Uterus (tissue), 4 donors: ENCODE measurements around the gene NASP. TPM values are rescaled to one million over a fixed set of nuclear protein-coding genes. Genes with fewer than 3 reads are reported as not detected.

ENCODE experiments used
- DNase-seq, 2 donors: peaks; one replicate each; pipeline ENCODE4 v3.0.0-alpha.2; 2019 to 2020
- H3K27ac ChIP-seq, 2 donors: fragments of 200-600 bp; sonication (generic); 1 replicate in 1 of 2; 2 replicates in 1 of 2; pipeline ENCODE4 v1.5.1; 2016 to 2018
- H3K27me3 ChIP-seq, 2 donors: fragments of 200-600 bp; sonication (generic); one replicate each; pipeline ENCODE4 v1.5.1; 2018 to 2019; ENCODE audit warnings: control low read depth in 1 of 2
- H3K36me3 ChIP-seq, 2 donors: fragments of 200-600 bp; sonication (generic); one replicate each; pipeline ENCODE4 v1.5.1; 2019; ENCODE audit warnings: control low read depth in 1 of 2
- H3K4me1 ChIP-seq, 2 donors: fragments of 200-600 bp; sonication (generic); one replicate each; pipeline ENCODE4 v1.5.1; 2018 to 2019; ENCODE audit warnings: control low read depth in 1 of 2
- H3K4me3 ChIP-seq, 2 donors: fragments of 200-600 bp; sonication (generic); 1 replicate in 1 of 2; 2 replicates in 1 of 2; pipeline ENCODE4 v1.5.1; 2018 to 2019; ENCODE audit warnings: mild to moderate bottlenecking in 1 of 2
- H3K9me3 ChIP-seq, 2 donors: fragments of 200-600 bp; sonication (generic); one replicate each; pipeline ENCODE4 v1.5.1; 2019; ENCODE audit warnings: control low read depth in 1 of 2
- POLR2A ChIP-seq, 2 donors: fragments of 450-650 bp; IDR thresholded peaks; one replicate each; pipeline ENCODE4 v1.6.1; 2016; ENCODE audit warnings: antibody characterized with exemption in 2 of 2, mild to moderate bottlenecking in 1 of 2, moderate library complexity in 1 of 2
- intact Hi-C: fragments of 100-400 bp; cut with DNase I; formaldehyde crosslinking; loops from one replicate; pipeline ENCODE4 v1.15.1; 2023; ENCODE audit warnings: low total_unique reads
- total RNA-seq, 4 donors: library from RNA; depleted of rRNA in 3 of 4; stranded (reverse); fragments of >200 nt in 3 of 4; gene quantifications; one replicate each; pipeline versions ENCODE4 v1.1.0 to v1.2.4, GENCODE V29; 2014 to 2023
- TF ChIP-seq, protein P1 (sequence below), 4 experiments: fragments of 200-600 bp in 2 of 4; fragments of 450-650 bp in 2 of 4; sonication (generic) in 2 of 4; IDR thresholded peaks; one replicate each; pipeline ENCODE4 v1.5.1; 2016 to 2019; ENCODE audit warnings: antibody characterized with exemption in 4 of 4, mild to moderate bottlenecking in 2 of 4, moderate library complexity in 1 of 4
- donor health status: DM: yes; HTN: yes; CAD: no.

NASP gene
- total RNA-seq, 4 donors from 2014 or later, result 40.2 to 125 (median 81.0) TPM

DNA sequence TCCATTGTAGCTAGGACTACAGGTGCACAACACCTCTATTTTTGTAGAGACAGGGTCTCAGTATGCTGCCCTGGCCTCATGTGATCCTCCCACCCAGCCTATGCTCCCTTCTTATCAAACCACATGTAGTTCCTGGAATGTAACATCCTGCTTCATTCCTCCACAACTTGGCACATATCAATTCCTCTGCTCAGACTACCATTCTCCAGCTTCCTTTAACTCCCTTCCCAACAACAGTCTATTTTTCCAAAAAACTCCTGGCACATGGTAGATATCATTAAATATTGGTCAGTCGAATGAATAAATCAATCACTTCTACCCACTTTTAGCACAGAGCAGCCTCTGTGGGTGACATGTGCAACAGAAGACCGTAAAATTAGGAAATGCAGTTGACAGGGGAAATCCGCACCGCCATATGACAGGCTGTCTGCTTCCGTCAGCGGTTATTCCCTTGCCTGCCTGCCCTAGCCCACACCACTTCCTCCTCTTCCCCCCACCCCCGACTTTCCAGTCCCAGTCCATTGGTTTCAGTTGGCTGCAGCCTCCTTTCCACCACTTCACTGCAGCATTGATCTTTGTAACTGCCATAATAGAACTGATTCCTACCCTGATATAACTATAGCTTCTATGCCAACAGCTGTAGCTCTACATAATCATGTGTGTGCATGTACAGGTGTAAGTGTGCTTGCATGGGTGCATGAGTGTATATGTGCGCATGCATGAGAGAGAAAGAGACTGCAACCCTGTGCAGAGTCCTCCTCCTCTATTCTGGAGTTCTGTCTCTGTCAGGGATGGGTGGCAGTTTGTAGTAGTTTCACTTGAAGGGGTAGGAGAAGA is 40.0 kb upstream of the NASP start:
- Histone ChIP-seq H3K9me3 (no peaks in the 10 kb centered on the region), H3K27me3 (no peaks in the 10 kb centered on the region), H3K27ac (no peak overlapping the region), H3K4me1 (no peaks in the 10 kb centered on the region), H3K36me3 (no peaks in the 10 kb centered on the region), H3K4me3 (no peak overlapping the region)
- no peak for TF ChIP-seq POLR2A (IDR thresholded peaks at IDR 0.05)
- TF ChIP-seq, protein P1, sequence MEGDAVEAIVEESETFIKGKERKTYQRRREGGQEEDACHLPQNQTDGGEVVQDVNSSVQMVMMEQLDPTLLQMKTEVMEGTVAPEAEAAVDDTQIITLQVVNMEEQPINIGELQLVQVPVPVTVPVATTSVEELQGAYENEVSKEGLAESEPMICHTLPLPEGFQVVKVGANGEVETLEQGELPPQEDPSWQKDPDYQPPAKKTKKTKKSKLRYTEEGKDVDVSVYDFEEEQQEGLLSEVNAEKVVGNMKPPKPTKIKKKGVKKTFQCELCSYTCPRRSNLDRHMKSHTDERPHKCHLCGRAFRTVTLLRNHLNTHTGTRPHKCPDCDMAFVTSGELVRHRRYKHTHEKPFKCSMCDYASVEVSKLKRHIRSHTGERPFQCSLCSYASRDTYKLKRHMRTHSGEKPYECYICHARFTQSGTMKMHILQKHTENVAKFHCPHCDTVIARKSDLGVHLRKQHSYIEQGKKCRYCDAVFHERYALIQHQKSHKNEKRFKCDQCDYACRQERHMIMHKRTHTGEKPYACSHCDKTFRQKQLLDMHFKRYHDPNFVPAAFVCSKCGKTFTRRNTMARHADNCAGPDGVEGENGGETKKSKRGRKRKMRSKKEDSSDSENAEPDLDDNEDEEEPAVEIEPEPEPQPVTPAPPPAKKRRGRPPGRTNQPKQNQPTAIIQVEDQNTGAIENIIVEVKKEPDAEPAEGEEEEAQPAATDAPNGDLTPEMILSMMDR (IDR thresholded peaks at IDR 0.05), result no peak
- intact Hi-C loops, result no loop called here
- no peak for DNase-seq

DNA sequence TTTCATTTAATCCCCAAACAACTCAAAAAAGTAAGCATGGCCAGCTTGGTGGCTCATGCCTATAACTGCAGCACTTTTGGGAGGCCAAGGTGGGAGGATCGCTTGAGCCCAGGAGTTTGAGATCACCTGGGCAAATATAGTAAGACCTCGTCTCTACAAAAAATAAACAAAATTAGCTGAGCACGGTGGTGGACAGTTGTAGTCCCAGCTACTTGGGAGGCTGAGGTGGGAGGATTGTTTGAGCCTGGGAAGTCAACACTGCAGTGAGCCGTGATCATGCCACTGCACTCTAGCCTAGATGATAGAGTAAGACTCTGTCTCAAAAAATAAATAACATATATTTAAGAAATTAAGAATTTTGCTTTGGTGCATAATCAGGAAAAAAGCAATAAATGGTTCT is 39.3 kb upstream of the NASP start:
- intact Hi-C loops, result no loop called here
- no peak for DNase-seq
- TF ChIP-seq, protein P1 (IDR thresholded peaks at IDR 0.05), result no peak
- TF ChIP-seq POLR2A (IDR thresholded peaks at IDR 0.05), result no peak

DNA sequence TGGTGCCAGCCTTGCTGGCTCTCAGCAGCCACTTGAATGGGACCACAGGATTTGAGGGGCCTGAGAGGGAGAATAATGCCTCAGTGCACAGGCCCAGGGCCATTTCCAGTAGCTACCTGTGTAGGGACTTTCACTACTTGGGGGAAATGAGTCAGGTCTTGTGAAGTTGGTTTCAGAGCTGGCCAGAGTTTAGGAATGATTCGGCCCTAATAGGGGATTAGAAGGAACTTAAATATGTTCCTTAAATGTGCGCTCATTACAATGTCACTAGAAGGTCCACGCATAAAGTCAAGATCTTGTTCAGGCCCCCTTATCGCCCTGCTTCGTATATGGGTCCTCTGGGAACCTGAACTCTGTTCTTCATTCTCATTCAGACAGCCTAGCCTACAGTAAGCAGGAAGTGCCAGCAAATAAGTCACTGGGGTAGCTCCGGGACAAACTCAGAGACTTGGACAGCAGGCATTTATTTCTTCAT is 38.8 kb upstream of the NASP start:
- Histone ChIP-seq H3K27ac (no peak overlapping the region), H3K36me3 (no peaks in the 10 kb centered on the region), H3K4me1 (no peaks in the 10 kb centered on the region), H3K4me3 (no peak overlapping the region), H3K27me3 (no peaks in the 10 kb centered on the region), H3K9me3 (no peaks in the 10 kb centered on the region)
- DNase-seq, result no peak
- no peak for TF ChIP-seq POLR2A (IDR thresholded peaks at IDR 0.05)
- TF ChIP-seq, protein P1 (IDR thresholded peaks at IDR 0.05), result no peak
- intact Hi-C loops, result no loop called here

More for the DNA sequence above, 39.3 kb upstream of the NASP start:
- Histone ChIP-seq H3K4me3 (no peak overlapping the region), H3K27me3 (no peaks in the 10 kb centered on the region), H3K36me3 (no peaks in the 10 kb centered on the region), H3K4me1 (no peaks in the 10 kb centered on the region), H3K9me3 (no peaks in the 10 kb centered on the region), H3K27ac (no peak overlapping the region)

DNA sequence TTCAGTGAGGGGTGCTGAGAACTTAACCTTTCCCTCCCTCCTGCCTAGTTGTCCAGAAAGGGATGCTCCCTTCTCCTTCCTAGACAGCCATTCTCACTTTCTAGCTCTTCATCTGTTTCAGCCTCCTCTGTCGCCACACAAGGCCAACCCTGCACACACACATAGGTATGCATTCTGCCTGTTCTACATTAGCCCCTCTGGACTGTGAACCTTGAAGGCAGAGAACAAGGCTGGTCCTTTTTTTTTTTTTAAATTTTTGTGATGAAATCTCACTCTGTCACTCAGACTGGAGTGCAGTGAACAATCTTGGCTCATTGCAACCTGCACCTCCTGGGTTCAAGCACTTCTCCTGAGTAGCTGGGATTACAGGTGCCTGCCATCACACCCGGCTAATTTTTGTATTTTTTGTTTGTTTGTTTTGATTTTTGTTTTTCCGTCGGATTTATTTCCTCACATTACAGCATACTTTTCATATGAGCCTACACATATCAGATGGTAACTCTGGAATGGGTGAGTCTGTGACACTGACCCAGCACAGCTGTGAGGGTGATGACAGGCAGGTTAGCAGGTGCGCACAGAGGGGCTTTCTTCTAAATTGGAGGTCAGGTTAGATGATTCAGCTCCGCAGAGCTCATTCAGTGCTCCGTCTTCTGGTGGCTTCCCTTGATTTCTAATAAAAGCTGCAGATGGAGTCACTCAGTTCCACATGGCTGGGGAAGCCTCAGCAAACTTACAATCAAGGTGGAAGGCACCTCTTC is 38.1 kb upstream of the NASP start:
- intact Hi-C loops, result no loop called here
- no peaks in the 10 kb centered on the region for H3K36me3 ChIP-seq
- TF ChIP-seq POLR2A (IDR thresholded peaks at IDR 0.05), result no peak
- TF ChIP-seq, protein P1 (IDR thresholded peaks at IDR 0.05), result no peak
- H3K4me1 ChIP-seq, result no peaks in the 10 kb centered on the region
- no peaks in the 10 kb centered on the region for H3K9me3 ChIP-seq
- DNase-seq, result no peak
- no peak overlapping the region for H3K4me3 ChIP-seq
- no peak overlapping the region for H3K27ac ChIP-seq
- H3K27me3 ChIP-seq, result no peaks in the 10 kb centered on the region
